Gastrocnemius medialis (tissue), 4 donors: Measurements from ENCODE around the gene ADH1A.

Experiments
- POLR2A ChIP-seq, 2 donors: fragments of 450-650 bp; IDR thresholded peaks; one replicate each; pipeline ENCODE4 v1.6.1; 2017; ENCODE audit warnings: antibody characterized with exemption in 2 of 2, mild to moderate bottlenecking in 2 of 2, moderate library complexity in 2 of 2
- TF ChIP-seq, protein P1 (sequence below), 5 experiments: fragments of 450-650 bp in 3 of 5; fragments of 200-600 bp in 2 of 5; sonication (generic) in 2 of 5; IDR thresholded peaks in 4 of 5; conservative IDR thresholded peaks in 1 of 5; 1 replicate in 4 of 5; 2 replicates in 1 of 5; pipeline ENCODE4 v1.5.1; 2016 to 2019; ENCODE audit warnings: antibody characterized with exemption in 5 of 5, mild to moderate bottlenecking in 3 of 5, moderate library complexity in 3 of 5

GRCh38 chr4:99276417-99276816 is 14.4 kb downstream of the ADH1A start:
- TF ChIP-seq, protein P1, sequence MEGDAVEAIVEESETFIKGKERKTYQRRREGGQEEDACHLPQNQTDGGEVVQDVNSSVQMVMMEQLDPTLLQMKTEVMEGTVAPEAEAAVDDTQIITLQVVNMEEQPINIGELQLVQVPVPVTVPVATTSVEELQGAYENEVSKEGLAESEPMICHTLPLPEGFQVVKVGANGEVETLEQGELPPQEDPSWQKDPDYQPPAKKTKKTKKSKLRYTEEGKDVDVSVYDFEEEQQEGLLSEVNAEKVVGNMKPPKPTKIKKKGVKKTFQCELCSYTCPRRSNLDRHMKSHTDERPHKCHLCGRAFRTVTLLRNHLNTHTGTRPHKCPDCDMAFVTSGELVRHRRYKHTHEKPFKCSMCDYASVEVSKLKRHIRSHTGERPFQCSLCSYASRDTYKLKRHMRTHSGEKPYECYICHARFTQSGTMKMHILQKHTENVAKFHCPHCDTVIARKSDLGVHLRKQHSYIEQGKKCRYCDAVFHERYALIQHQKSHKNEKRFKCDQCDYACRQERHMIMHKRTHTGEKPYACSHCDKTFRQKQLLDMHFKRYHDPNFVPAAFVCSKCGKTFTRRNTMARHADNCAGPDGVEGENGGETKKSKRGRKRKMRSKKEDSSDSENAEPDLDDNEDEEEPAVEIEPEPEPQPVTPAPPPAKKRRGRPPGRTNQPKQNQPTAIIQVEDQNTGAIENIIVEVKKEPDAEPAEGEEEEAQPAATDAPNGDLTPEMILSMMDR (IDR thresholded peaks at IDR 0.05 in 4 of 5, conservative IDR thresholded peaks at IDR 0.05 in 1 of 5) = no peak
- TF ChIP-seq POLR2A (IDR thresholded peaks at IDR 0.05) = no peak
